IPS-NIHi7 (cell line): ENCODE data around the gene NXT2.
"Not testable (repeated sequence)": the region's sequence is repeated elsewhere in the genome, so short reads cannot be mapped to it uniquely, and the experiment has no call there.

ENCODE experiments used
- DNase-seq: peaks from one replicate; pipeline ENCODE4 v3.0.0; 2012; ENCODE audit warnings: mixed read lengths; ENCODE audit errors: extremely low spot score

NXT2 gene

DNA sequence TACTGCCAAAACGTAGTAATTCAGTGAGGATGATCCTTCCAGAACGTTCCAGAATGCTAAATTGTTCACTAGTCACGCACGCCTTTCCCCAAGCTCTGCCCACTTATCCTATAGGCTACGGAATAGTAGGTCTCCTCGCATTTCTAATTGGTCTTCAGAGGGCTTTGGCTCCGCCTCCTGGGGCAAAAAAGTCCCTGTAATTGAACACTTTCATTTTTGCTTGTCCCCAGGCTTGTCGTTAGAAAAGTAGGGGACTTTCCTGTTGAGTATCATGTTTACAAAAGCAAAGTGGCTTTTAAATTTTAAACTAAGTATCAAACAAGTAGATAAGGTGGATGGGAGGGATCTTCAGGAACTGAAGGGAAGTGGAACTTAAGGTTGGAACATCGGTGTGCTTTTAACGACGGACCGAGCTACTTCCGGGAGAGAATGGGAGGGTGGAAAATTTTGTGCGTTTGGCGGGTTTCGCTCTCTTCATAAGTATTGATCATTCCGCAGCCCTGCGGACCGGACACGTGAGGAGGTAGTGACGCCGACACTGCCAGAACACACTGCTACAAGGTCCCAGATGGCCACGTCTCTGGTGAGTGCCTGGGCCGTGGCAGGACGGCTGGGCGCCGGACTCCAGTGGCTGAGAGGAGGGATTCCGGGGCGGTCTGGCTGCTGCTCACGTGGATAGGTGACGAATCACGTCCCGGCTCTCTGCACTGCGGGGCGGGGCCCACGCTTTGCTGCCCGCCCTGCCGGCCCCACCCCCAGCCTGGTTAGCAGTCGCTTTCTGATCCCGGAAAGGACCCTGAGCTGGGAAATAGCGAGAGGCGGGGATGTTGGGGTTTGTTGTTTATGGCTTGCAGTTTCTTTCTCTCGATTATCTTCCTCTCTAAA is at the start of gene NXT2:
TSS of gene NXT2 (plus strand) at position 406 of the 885 bp plus-strand sequence. CDS start at position 569, 163 bp downstream.
- peak; percentile 100 for DNase-seq

DNA sequence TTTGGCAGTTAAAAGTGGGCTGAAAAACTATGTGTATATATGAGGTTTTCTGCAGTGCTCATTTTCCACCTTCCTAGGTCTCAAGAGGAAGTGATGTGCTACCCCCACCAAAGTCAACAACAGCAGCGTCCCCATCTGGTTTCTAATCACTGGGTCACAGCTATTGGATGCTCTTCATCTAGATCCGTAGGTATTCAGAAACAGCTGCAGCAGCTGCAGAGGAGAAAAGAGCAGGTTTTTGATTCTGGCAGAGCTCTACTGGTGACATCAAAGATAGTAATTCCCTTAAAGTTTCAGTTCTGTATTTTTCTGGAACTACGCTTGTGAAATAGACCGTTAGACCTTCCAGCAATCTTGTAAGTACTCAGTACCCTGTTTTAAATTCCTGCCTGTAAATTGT is 49.0 kb upstream of the NXT2 start:
- DNase-seq = no peak

DNA sequence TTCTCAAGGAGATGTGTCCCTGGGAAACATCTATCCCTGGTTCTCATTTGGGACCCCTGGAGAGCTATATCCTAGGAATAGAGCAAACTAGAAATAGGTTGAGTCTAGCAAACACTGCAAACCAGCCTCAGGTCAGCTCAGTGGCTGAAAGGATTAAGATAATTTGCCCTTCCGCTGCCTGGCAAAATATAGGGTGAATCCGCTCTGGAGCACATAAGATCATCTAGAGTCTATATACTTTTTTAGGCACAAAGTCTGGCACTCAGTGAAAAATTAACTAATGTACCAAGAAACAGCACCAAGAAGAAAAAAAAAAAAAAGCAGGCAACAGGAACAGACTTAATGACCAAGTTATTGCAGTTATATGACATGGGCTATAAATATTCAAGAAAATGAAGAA is 47.5 kb upstream of the NXT2 start:
- no peak for DNase-seq

DNA sequence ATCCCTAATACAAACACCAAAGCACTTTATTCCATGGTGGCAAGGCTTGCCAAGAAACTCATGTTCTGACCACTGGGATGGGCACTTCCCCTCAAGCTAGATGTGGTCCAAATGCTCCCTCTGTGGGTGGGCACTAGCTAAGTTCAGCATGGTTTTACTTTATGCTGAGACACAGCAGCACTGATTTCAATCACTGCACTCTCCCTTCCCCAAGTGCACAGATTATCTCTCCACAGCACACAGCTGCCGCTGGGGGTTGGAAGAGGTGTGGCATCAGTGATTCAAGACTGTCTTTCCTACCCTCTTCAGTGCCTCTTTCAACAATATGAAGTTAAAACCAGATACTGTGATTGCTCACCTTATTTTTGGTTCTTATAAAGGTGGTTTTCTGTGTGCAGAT is 38.2 kb upstream of the NXT2 start:
- DNase-seq = no peak

DNA sequence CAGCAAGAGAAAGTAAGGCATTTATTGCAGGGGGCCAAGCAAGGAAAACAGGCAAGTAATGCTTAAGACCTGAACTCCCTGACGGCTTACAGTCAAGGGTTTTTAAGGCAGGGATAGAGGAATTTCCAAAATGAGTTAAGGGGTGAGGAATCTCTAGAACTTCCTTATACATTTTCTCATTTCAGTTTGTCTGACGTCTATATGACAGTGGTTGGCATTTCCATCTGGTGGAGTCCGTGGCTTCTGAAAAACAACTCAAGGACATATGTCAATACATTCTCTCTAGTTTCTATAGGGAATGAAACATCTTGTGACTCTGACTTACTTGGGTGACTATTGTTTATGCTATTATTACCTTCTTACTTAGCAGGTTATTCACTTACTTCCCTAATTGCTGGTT is 35.5 kb upstream of the NXT2 start:
- DNase-seq = no peak

DNA sequence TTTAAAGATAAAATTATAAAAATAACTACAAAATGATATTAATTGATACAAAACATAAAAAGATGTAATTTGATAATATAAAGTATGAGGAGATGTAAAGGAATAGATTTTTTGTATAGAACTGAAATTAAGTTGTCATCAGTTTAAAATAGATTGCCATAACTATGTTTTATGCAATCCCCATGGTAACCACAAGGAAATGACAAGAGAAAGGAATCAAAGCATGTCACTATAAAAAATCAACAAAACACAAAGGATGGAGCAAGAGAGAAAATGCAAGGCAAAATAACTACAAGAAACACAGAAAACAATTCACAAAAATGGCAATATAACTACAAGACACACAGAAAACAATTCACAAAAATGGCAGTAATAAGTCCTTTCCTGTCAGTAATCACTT is 27.7 kb upstream of the NXT2 start:
- no peak for DNase-seq

DNA sequence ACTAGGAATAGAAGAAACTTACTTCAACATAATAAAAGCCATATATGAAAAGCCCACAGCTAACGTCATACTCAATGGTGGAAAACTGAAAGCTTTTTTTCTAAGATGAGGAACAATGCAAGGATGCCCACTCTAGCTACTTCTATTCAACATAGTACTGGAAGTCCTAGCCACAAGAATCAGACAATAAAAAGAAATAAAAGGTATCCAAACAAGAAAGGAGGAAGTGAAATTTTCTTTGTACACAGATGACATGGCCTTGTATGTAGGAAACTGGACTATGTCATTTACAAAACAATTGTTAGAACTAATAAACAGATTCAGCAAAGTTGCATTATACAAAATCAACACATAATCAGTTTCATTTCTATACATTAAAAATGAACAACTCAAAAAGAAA is 25.5 kb upstream of the NXT2 start:
- no peak for DNase-seq

DNA sequence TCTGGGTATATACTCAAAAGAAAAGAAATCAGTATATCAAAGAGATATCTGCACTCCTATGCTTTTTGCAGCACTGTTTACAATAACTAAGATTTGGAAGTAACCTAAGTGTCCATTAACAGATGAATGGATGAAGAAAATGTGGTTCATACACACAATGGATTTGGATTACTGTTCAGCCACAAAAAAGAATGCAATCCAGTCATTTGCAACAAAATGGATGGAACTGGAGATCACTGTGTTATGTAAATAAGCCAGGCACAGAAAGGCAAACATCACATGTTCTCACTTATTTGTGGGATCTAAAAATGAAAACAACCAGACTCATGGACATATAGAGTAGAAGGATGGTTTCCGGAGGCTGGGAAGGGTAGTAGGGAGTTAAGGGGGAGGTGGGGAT is 17.6 kb upstream of the NXT2 start:
- DNase-seq = no peak

DNA sequence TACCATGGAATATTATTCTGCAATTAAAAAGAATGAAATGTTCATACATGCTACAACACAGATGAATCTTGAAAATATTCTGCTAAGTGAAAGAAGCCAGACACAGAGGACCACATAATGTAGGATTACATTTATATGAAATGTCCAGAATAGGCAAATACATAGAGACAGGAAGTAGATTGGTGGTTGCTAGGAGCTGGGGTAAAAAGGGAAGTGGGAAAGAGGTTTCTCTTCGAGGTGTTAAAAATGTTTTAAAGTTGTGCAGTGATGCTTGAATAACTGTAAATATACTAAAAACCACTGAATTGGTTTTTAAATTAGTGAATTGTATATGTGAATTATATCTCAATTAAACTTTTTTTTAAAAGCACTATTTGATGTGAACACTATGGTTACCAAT is 3.6 kb upstream of the NXT2 start:
- no peak for DNase-seq

DNA sequence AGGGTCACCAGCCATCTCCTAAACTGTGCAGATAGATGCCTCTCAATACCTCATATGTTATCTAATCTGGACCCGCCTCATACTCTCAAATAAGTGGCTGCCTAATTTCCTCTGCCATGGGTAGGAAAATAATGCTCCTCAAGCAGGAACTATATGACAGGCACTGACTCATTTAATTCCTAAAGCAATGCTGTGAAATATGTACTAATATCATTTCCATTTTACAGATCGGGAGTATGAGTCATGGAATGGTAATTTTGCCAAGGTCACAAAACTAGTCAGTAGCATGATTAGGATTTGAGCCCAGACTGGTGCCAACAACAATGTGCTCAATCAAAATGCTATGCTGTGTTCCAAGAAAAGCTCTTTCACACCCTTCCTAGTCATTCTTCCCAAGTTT is 3.0 kb upstream of the NXT2 start:
- DNase-seq = no peak

DNA sequence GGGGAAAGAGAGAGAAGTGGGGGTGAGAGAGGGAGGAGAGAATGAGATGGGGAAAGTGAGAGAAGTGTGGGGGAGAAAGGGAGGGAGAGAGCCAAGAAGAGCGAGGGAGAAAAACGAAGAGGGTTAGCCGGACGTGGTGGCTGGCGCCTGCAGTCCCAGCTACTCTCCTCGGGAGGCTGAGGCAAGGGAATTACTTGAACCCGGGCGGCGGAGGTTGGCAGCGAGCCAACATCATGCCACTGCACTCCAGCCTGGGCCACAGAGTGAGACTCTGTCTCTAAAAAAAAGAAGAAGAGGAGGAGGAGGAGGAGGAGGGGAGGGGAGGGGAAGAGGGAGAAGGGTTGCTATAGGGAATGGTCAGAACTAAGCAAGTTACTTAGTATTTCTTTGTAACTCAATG is 1.7 kb upstream of the NXT2 start:
- DNase-seq = no peak

DNA sequence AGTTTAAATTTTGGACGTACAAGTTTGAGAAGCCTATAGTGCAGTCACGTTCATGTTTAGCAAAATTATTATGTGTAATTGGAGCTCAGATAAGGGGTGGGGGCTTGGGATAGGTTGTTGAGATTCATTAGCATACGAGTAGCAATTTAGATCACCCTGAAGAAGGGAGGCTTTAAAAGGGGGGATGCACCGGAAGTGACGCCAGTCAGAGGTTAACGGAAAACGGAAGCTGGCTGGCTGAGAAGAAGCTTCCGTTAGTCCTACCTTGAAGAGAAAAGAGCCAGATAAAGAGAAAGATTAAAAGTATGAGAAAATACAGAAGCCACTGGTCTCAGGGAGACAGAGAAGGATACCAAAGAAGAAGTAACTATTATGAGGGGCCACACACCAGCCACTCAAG is 1.1 kb upstream of the NXT2 start:
- no peak for DNase-seq

DNA sequence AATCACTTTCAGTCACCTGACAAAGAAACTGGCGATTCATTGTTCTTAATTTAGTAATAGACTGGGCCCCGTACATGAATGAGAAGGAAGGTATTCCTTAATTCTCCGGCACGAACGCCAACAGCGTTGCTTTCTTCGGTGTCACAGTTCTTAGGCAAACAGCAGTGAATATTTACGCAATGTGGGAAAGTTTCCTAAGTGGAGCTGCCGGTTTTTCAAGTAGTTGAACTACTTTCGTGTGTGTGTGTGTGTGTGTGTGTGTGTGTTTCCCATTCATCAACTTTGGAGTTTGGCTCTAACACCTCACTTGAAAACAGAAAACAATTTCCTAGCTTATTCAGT is 651 bp downstream of the NXT2 start:
- no peak for DNase-seq

DNA sequence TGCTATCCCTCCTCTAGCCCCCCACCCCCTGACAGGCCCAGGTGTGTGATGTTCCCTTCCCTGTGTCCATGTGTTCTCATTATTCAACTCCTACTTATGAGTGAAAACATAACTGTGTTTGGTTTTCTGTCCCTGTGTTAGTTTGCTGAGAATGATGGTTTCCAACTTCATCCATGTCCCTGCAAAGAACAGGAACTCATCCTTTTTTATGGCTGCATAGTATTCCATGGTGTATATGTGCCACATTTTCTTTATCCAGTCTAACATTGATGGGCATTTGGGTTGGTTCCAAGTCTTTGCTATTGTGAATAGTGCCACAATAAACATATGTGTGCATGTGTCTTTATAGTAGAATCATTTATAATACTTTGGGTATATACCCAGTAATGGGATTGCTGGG is 2.4 kb downstream of the NXT2 start:
- not testable (repeated sequence) for DNase-seq

DNA sequence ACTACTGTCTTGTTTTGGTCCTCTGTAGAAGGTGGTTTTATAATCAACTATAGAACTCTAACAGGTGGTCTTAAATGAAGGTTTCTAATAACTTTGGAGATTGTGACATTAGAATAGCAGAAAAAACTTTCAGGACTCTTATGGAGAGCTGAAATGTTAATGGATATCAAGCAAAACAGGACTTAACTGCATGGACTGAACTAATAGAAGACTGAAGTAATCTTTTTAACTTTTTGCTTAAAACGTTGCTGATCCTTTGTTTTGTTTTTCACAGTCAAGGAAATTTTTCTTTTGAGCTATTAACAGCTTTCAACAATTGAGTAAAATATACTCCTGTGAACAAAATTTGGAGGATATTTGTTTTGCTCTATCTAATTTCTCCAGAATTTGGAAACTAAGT is 17.2 kb downstream of the NXT2 start:
- no peak for DNase-seq

DNA sequence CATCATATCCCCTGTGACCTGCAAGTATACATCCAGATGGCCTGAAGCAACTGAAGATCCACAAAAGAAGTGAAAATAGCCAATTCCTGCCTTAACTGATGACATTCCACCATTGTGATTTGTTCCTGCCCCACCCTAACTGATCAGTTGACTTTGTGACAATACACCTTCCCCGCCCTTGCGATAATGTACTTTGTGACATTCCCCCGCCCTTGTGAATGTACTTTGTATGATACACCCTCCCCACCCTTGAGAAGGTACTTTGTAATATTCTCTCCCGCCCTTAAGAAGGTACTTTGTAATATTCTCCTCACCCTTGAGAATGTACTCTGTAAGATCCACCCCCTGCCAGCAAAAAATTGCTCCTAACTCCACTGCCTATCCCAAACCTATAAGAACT is 39.4 kb downstream of the NXT2 start:
- DNase-seq = not testable (repeated sequence)

DNA sequence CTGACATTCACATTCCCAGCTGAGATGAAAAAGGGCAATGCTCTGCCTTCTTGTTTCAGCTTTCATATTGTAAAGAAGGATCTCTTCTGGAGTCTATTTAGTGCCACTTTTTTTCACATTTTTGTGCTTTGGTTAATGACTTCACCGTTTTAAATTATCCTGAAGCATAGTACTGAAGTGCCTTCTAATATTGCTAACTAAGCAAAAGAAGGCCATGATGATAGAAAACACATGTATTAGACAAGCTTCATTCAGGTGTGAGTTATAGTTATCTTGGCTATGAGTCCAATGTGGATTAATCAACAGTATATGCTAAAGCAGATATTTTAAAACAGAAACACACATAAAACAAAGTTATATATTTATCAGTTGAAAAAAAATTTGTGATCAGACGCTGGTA is 40.4 kb downstream of the NXT2 start:
- DNase-seq = no peak

DNA sequence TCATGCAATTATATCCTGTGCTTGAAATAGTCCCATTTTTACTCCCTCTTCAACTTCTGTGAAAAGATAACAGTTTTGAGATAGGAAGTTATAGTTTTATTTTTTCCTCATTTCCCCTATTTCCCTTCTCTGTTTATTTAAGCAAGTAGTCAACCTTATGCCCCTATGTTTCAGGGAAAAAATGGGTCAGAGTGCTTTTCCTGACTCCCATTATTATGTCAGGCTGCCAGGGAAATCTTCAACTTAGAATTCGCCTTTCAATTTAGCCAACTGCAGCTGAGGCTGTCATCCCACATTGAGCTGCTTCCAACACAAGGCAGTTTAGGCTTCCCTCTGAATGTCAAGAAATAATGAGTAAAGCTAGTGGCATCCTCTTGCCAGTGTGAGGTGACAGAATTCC is 42.3 kb downstream of the NXT2 start:
- no peak for DNase-seq

DNA sequence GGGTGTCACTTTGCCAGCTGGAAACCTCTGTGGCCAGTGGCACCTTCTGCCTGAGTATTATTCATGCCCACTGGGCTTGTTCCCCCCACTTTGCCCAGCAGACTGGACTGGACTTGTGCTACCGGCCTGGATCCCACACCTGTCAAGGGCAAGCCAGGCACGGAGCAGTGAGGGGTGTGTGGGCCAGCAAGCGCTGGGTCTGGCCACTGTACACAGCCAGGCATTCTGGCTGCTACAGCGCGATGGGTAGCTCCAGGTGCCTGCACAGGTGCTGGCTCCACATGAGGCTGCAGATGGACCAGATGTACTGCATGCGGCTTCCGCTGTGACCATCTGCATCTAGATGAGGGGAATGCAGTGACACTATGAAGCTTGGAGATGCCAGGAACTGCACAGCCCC is 48.8 kb downstream of the NXT2 start:
- no peak for DNase-seq

DNA sequence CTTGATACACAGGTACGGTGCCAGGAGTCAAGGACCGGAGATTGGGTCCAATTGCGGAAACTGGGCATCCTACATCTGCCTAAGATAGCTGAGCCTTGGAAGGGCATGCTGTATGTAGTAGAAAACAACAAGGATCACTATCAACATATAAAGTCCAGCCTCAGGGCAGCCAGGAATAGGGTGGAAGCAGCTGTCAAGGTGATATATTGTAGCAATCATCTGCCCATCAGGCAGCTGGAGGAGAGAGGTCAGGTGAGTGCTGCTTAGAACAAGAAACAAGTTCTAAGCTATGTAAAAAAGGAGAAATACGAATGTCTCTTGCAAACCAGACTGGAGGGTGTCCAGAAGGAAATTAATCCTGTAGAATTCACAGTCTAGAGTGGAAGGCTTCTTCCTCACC is 53.5 kb downstream of the NXT2 start:
- DNase-seq = no peak
